NCI-H524 (cell line): Measurements from ENCODE around the gene FERMT3.

Experiments
- DNase-seq, 2 experiments: peaks; one replicate each; lab custom pipeline; 2025; lab: John Stamatoyannopoulos, UW

Gene FERMT3

GRCh38 chr11:64249563-64250414 is 43.3 kb downstream of the FERMT3 start:
- no peak for DNase-seq

GRCh38 chr11:64250415-64251015 is 44.0 kb downstream of the FERMT3 start:
- no peak for DNase-seq

DNA sequence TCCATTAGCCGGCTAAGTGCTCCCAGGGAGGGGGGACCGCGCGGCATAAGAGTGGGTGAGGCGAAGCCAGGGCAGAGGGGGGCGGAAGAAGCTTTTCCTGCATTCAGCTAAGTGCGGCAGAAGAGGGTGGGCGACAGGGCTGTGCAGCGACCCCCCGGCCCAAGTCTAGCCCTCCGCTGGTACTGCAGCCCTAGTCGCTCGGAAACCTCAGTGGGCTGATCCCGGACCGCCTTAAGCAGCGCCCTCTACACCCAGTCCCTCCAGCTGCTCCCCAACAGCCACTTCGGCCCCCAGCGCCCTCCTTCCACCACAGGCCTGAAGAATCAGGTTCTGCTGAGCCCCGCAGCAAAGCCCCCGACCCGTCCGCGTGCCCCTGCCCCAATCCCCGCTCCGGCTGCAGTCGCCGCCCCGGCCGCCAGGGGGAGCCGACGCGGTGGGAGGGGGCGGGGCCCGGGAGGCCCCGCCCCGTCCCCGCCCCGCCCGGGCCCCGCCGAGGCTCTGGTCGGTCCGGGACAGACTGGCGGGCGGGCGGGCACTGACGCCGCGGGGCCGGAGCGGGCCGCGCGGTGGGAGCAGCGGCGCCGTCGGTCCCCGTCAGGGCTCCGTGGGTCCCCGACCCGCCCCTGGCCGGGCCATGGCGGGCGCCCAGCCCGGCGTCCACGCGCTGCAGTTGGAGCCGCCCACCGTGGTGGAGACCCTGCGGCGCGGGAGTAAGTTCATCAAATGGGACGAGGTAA is 44.7 kb downstream of the FERMT3 start, which contains the start of gene PLCB3:
TSS of gene PLCB3 (plus strand) at position 515 of the 737 bp plus-strand sequence. CDS start at position 635, 120 bp downstream.
- DNase-seq = peak in 1 of 2 experiments; percentile 59

GRCh38 chr11:64251753-64252002 is 45.2 kb downstream of the FERMT3 start:
- no peak for DNase-seq

GRCh38 chr11:64252003-64252872 is 45.7 kb downstream of the FERMT3 start:
- no peak for DNase-seq

DNA sequence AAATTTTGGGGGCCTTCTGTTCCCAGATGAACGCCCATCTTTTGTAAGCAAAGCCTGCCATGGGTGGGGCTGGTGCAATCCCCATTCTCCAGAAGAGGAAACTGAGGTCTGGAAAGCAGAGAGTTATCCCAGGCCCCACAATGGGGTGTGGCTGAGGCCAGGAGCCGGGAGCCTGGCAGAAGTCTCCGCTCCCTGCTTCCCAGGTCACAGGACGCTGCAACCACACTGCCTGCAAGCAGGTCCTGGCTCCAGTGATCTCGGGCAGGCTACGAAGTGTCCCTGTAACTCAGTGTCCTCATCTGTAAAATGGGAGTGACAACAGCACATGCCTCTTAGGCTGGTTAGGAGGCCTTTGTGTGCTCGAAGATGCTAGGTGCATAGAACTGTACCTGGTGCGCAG is 46.5 kb downstream of the FERMT3 start:
- DNase-seq = no peak

DNA sequence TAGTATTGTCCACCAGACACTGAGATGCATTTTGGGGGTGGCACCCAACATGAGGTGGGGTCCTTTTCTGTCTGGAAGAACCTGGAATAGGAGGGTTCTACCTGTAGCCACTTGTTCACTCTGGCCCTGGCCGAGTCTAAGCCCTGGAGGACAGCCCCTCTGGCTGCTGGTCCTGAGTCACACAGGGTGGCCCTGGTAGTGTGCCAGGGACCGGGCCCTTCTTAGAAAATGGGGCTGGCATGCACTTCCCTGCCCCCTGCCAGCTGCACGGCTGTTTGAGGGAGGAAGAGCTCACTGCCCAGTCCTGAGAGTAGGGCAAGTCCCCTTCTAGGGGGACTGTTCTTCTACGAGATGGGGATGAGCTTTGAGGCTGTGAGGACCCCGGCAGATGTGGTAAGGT is 47.0 kb downstream of the FERMT3 start:
- no peak for DNase-seq

- DNase-seq = no peak
Measured at GRCh38 chr11:64254326-64254725, 47.8 kb downstream of the FERMT3 start.

DNA sequence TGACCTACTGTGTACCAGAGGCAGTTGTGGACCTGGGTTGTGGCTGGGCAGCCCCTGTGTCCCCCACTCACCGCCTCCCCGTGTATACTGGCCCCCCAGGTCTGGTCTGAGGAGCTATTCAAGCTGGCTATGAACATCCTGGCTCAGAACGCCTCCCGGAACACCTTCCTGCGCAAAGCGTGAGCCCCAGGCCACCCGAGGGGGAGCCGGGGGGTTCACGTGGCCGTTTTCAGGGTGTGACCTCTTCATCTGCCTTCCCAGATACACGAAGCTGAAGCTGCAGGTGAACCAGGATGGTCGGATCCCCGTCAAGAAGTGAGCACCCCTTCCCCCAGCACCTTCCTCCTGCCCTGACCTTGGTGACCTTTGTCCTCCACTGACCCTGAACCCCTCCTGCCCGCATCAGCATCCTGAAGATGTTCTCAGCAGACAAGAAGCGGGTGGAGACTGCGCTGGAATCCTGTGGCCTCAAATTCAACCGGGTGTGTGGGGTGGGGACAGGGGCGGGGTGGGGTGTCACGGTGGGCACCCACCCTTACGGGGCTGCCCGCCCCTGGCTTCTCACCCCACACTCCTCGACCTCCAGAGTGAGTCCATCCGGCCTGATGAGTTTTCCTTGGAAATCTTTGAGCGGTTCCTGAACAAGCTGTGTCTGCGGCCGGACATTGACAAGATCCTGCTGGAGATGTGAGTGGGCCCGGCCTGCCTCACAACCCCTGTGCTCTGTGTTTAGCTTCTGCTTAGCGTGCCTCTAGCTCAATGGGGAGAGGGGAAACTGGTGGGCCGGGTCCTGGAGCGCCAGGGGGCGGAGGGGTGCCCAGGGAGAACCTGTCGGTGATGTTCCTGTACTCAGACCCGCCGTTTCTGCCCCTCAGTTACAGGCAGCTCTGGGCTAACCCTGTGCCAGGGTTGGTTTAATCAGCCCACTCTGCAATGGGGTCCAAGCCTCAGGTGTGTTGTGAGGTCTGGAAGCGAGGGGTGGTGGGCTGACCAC is 48.9 kb downstream of the FERMT3 start:
- DNase-seq = no peak

GRCh38 chr11:64256300-64256699 is 49.8 kb downstream of the FERMT3 start:
- no peak for DNase-seq

GRCh38 chr11:64258356-64258755 is 51.8 kb downstream of the FERMT3 start:
- no peak for DNase-seq

- DNase-seq = no peak
Measured at GRCh38 chr11:64258946-64259532, 52.5 kb downstream of the FERMT3 start.

DNA sequence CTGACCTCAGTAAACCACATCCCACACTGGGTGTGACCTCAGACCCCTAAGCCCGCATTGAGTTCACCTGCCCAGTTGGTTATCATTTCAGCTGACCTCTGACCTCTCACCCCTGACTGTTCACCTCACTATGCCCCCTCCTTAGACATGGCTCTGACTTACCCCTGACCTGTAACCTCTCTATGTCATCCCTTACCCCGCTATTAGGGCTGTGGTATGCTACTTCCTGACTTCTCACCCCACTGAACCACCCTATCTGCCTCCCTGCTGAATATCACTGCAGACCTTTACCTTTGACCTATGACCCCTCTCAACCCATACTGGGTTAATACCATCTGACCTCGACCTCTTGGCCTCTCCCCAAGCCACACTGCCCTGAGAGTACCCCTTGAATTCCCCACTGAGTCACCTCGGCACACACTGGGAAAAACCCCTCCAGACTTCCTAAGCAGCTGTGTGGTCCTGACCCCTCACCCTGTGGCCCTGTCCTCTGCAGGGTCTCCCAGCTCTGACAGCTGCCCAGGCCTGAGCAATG is 53.1 kb downstream of the FERMT3 start:
- no peak for DNase-seq

DNA sequence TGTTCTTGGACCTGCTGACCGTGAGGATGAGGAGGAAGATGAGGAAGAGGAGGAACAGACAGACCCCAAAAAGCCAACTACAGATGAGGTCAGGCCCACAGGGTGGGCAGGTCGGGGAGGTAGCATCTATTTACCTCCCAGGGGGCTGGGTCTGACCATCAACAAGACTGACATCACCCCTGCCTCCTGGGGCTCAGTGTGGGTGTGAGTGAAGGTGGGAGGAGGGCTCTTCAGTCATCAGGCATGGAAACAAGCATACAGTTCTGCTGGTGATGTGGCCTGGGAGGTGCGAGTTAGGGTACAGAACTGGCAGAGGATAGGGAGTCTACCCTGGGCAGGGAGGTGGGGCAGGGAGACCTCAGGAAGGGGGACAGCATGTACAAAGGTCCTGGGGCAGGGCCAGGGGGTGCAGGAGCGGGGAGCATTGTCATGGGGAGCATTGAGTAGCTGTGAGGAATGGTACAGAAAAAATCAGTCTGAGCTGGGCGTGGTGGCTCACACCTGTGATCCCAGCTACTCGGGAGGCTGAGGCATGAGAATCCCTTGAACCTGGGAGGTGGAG is 53.7 kb downstream of the FERMT3 start:
- no peak for DNase-seq

- no peak for DNase-seq
Measured at GRCh38 chr11:64261556-64262080, 55.1 kb downstream of the FERMT3 start.

DNA sequence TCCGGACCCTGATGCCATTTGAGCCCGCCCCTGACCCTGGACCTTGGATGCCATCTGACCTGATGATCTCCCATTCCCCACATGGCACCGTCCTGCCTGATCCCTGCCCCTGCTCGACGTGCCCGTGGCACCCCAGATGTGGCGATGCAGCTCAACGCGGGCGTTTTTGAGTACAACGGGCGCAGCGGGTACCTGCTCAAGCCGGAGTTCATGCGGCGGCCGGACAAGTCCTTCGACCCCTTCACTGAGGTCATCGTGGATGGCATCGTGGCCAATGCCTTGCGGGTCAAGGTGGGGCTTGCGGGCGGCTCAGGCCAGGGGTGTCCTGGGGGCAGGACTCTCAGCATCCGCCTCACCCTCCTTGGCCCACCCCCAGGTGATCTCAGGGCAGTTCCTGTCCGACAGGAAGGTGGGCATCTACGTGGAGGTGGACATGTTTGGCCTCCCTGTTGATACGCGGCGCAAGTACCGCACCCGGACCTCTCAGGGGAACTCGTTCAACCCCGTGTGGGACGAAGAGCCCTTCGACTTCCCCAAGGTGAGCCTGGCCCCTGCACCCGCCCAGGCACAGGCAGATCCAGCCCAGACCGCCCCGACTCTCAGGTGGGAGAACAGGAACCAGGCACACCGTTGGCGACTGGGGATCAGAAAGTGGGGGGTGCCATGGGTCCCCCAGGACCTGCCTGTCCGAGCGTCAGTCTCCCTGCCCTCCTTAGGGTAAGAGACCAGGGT is 55.9 kb downstream of the FERMT3 start:
- DNase-seq = no peak

DNA sequence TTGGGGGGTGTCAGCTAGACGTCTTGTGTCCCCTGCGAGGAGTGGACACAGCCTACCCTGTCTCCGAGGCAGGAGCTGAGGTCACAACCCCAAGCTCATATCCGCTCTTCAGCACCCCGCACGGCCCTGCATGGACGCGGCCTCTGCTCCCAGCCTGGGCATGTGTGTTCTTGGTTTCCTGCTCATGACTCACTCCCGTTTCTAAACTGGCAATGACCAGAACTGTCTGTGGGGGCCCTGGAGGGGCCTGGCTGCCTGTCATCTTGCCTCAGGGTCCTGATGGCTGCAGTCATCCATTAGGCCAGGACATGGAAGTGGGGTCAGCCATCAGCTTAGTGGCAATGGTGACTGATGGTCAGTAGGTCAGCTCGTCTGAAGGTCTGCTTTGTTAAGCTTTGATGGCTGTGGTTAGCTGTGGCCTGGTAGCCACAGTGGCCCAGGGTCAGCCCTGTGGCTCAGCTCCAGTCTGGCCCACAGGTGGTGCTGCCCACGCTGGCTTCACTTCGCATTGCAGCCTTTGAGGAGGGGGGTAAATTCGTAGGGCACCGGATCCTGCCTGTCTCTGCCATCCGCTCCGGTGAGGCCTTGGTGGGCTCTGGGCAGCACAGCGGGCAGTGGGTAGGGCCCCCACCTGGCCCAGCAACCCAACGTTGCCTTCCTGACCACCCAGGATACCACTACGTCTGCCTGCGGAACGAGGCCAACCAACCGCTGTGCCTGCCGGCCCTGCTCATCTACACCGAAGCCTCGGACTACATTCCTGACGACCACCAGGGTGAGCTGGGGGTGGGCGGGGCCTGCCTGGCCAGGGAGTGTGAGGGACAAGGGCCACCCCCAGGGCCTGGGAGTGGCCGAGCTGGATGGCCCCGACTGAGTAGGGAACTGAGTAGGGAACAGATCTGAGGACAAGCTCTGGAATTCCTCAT is 56.8 kb downstream of the FERMT3 start:
- DNase-seq = no peak

- no peak for DNase-seq
Measured at GRCh38 chr11:64263947-64264317, 57.4 kb downstream of the FERMT3 start.
